ENCODE results near the gene TRIM22.
"Not testable (repeated sequence)": the region's sequence is repeated elsewhere in the genome, so short reads cannot be mapped to it uniquely, and the experiment has no call there.

TRIM22 gene

DNA sequence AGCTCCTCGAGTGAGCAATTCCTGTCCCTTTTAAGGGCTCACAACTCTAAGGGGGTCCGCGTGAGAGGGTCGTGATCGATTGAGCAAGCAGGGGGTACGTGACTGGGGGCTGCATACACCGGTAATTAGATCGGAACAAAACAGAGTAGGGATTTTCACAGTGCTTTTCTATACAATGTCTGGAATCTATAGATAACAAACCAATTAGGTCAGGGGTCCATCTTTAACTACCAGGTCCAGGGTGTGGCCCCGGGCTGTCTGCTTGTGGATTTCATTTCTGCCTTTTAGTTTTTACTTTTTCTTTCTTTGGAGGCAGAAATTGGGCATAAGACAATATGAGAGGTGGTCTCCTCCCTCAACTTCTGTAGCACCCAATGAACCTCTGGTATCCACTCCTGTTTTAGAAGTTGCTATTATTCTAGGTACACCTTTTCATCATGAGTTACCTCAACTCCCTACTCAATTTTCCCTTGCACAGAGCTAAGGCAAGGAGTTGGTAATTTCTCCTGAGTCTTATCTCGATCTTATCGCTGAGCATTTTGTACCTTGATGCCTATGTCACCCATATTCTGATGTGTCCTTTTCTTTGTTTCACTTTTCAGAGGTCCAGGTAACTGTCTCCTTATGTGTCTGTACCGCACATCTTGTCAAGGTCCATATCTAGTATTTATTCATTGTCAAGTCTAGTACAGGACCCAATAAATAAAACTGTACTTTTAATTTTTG lies 1.8 kb downstream of the TRIM22 start:
- not testable (repeated sequence) for DNase-seq

DNA sequence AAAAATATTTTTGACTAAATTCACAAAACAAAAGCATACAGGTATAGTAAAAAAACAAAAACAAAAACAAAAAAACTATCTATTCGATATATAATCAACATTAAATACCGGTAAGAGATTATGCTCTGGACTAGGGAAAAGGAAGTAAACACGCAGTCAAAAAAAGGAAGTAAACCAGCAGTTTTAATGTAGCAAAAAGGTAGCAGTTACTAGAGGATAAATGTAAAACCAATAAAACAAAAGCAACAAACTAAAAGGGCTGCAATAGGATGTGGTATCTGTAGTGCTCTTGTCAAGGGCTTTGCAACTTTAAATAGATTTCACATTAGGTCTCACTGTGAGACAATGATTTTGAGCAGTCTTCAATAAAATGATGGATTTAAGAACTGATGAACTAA lies 2.4 kb downstream of the TRIM22 start:
- DNase-seq, result no peak

DNA sequence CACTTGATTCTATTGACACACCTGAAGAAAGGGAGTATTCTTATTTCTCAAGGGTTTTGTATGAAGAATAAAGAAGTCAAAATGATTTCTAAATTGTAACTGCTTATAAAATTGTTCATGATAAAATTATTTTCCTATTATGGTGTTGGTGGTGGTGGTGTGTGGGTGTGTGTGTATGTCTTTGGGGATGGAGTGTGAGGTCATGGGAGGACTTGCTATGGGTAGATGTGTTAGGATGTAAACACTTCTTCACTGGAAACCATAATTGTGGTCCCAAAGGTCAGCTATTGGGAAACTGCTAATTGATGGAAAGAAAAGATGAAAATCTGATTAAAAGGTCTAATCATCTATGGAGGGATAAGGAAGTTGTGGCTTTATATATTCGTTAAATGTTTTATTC lies 5.1 kb downstream of the TRIM22 start:
- no peak for DNase-seq

DNA sequence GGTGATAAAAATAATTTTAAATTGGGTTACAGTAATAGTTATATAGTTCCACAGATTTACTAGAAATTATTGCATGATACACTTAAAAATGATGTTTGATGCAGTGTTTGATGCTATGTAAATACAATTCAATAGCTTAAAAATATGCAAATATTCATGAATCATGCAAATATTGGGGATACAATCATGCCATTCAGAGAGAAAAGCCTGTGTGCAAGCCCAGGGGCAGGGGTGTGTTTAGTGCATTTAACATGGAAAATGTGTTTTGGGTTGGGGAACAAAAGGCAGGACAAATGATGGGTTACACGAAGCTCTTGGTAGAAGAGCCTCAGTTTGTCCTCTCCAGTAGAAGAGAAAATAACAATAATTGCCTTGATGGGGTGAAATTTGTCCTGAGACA lies 6.0 kb downstream of the TRIM22 start:
- DNase-seq, result no peak

DNA sequence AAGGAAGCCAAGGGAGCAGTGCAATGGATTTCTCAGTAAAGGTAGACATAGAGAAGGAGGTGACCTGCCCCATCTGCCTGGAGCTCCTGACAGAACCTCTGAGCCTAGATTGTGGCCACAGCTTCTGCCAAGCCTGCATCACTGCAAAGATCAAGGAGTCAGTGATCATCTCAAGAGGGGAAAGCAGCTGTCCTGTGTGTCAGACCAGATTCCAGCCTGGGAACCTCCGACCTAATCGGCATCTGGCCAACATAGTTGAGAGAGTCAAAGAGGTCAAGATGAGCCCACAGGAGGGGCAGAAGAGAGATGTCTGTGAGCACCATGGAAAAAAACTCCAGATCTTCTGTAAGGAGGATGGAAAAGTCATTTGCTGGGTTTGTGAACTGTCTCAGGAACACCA lies 6.6 kb downstream of the TRIM22 start:
- DNase-seq, result no peak

DNA sequence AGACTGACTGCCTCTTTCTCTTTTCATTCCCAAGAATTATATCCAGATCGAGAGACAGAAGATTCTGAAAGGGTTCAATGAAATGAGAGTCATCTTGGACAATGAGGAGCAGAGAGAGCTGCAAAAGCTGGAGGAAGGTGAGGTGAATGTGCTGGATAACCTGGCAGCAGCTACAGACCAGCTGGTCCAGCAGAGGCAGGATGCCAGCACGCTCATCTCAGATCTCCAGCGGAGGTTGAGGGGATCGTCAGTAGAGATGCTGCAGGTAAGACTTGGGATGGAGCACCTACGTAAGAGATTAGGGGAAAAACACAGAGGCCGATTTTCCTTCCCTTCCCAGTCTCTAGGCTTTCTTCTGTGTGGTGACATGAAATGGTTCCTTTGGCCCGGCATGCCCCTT lies 8.7 kb downstream of the TRIM22 start:
- no peak for DNase-seq

DNA sequence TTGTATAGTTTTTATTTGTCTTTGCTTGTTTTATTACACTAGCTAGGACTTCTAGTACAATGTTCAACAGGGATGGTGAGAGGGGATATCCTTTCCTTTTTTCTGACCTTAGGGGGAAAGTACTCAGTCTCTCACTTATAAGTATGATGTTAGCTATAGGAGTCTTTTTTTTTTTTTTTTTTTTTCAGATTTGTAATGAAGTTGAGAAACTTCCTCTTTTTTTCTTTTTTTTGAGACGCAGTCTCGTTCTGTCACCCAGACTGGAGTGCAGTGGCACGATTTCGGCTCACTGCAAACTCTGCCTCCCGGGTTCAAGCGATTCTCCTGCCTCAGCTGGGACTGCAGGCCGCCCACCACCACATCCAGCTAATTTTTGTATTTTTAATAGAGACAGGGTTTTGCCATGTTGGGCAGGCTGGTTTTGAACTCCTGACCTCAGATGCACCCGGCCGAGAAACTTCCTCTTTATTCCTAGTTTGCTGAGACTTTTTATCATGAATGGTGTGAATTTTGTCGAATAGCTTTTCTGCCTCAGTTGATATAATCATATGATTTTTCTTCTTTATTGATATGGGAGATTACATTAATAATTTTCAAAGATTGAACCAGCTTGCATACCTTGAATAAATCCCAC lies 10.9 kb downstream of the TRIM22 start:
- no peak for DNase-seq

DNA sequence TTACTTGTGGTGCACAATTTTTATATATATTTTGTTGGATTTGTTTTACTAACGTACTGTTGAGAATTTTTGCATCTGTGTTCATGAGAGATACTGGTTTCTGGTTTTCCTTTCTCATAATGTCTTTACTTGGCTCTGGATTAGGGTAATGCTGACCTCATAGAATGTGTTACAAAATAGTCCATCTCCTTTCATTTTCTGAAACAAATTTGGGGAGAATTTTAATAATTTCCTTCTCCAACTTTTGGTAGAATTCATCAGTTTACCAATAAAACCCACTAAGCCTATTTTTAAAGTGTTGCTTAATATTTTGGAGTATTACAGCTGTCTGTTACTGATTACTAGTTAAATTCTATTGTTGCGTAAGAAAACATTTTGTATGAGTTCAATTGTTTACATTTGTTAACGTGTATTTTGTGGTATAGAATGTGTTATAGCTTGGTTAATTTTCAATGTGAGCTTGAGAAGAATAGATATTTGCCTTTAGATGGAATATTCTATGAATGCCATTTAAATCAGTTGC lies 11.5 kb downstream of the TRIM22 start:
- DNase-seq, result no peak

DNA sequence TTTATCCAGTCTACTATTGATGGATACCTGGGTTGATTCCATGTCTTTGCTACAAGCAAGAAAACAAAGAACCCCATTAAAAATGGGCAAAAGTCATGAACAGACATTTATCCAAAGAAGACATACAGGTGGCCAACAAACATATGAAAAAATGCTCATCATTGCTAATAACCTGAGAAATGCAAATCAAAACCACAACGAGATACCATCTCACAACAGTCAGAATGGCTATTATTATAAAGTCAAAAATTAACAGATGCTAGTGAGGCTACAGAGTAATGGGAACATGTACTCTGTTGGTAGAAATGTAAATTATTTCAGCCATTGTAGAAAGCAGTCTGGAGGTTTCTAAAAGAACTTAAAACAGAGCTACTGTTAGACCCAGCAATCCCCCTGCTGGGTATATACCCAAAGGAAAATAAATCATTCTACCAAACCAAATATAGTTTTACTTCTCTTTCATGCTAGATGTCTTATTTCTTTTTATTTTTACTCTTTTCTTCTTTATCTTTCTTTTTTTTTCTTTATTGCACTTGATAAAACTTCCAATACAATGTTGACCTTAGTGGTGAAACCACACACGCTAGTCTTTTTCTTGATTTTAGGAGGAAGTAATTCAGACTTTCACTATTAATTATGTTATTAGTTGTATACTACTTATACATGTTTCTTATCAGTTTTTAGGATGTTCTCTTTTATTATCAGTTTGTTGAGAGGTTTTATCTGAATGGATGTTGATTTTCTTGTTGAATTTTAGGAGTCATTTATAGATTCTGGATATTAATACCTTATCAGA lies 14.3 kb downstream of the TRIM22 start:
- DNase-seq, result no peak

DNA sequence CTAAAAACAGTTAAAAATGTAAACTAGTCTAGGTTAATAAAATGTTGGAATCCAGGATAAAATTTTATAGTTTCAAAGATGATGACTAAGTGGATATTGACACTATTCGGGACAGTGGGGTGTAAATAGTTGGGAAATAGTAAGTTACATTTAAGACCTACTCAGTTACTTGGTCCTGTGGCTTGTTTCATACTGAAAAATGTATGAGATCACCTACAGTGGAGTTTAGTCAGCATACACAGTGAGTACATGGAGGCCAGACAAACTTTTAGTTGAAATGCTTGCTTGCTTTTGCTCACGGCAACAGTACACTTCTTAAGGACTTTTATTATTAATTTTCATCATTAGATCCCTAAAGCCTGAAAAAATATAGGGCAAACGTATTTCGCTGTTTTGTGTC lies 16.1 kb downstream of the TRIM22 start:
- no peak for DNase-seq

DNA sequence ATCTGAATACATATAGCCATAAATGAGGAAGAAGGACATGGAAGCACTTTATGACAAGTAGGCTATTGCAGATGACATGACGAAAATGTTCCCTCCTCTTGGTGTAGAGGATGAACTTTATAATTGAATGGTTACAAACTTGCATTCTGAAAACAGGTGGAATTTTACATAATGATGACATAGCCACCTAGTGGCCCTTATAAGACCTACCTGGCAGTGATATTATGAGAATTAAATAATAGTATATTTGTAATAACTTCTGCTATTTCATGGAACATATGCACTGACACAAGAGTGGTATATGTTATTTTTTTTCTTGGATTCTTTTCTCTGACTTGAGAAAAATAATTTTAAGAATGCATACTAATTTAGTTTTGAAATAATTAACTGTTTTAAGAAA lies 22.9 kb downstream of the TRIM22 start:
- DNase-seq, result no peak

DNA sequence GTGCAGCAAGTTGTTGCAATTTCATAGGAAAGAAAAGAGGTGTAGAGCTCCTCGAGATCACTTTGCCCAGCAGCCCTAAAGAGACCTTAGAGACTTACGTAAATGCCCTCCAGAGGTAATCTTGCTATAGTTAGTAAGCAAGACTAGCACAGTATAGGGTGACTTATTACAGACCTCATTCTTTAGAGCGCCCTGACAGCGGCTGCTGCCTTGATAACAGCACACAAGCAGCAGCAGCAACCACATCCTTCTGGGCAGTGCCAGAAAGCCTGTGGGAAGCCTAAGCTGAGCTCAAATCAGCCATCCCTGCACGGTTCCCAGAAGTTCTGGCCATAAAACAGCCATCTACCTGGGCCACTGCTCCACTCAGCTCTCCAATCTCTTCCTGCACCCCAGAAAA lies 24.1 kb downstream of the TRIM22 start:
- no peak for DNase-seq

DNA sequence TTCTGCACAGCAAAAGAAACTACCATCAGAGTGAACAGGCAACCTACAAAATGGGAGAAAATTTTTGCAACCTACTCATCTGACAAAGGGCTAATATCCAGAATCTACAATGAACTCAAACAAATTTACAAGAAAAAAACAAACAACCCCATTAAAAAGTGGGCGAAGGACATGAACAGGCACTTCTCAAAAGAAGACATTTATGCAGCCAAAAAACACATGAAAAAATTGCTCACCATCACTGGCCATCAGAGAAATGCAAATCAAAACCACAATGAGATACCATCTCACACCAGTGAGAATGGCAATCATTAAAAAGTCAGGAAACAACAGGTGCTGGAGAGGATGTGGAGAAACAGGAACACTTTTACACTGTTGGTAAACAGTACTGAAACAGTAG lies 26.9 kb downstream of the TRIM22 start:
- DNase-seq, result not testable (repeated sequence)

DNA sequence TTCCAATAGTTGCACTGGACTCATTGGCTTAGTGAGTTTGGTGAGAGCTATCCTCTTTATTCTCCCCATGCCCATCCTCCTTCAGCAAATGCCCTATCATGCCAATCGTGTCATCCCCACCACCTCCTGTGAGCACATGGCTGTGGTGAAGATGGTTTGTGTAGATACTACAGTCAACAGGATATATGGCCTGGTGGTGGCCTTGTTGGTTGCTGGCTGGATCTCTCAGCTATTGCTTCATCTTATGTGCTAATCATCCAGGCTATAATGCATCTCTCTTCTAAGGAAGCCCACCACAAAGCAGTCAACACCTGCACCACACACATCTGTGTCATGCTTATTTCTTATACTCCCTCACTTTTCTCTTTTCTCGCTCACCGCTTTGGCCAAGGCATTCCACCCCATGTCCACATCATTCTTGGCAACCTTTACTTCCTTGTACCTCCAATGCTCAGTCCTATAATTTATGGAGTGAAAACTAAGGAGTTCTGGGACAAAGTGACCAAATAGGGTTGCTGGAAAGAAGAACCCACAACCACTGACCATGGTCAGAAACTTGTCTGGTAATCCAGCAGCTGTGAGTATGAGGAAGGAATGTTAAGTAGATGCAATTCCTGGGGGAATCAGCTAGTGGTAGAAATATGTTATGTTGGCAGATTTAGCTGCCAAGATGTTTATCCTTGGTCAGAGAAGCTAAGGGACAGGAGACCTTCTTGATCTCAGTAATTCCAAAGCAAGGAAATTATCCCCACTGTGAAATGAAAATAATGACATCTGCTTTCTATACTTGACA lies 30.3 kb downstream of the TRIM22 start:
- DNase-seq, result no peak

DNA sequence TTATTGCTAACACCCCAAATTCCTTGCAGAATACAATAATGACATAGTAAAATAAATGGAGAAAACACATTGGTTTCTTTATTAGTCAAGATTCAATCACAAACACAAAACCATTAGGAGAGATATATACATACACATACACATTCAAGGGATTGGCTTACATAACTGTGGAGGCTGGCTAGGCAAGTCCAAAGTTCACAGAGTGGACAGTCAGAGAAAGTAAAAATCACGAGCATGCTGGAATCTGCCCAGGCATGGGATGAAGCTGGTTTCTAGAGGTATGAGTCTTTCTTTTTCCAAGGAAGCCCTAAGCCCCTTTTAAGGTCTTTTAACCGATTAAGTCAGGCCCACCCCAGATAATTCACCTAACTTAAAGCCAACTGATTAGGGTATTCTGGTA lies 33.0 kb downstream of the TRIM22 start:
- no peak for DNase-seq

DNA sequence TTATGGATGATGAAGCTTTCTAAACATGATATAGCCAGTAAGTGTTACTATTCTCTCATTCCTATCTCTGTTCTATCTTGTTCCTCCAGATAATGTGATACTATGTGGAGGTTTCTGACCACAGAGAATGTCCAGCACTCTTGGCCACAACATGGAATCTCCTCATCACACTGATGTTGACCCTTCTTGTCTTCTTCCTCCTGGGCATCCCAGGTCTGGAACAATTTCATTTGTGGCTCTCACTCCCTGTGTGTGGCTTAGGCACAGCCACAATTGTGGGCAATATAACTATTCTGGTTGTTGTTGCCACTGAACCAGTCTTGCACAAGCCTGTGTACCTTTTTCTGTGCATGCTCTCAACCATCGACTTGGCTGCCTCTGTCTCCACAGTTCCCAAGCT lies 36.8 kb downstream of the TRIM22 start:
- DNase-seq, result no peak

DNA sequence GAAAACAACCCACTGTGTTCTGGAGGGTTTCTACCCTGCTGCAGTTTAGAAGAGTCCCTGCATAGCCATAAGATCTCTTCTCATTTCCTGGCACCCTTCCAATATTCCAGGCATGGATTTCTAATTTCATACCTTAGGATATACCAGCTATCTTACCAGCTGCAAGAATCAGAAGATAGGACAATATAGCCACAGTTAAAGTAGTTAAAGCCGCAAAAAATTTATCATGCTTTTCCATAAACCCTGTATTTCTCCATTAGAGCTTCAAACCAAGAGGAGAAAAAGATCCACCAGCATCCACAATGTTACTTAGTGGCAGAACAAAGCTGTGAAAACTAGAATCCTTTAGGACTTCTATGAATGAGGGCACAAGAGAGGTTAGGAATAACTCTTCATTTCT lies 38.1 kb downstream of the TRIM22 start:
- DNase-seq, result no peak

DNA sequence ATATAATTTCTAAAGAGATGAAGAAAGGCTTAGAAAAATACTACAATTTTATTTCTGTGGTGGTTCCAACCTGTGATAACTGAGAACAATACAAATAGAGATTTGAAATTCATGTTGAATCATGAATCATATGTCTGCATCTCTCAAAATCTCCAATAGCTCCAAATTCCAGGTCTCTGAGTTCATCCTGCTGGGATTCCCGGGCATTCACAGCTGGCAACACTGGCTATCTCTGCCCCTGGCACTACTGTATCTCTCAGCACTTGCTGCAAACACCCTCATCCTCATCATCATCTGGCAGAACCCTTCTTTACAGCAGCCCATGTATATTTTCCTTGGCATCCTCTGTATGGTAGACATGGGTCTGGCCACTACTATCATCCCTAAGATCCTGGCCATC lies 46.8 kb downstream of the TRIM22 start, which contains the start of gene OR56B1:
OR56B1 (plus strand) TSS at position 53 of the 400 bp plus-strand sequence; CDS start at position 122, 69 bp downstream.
- no peak for DNase-seq

DNA sequence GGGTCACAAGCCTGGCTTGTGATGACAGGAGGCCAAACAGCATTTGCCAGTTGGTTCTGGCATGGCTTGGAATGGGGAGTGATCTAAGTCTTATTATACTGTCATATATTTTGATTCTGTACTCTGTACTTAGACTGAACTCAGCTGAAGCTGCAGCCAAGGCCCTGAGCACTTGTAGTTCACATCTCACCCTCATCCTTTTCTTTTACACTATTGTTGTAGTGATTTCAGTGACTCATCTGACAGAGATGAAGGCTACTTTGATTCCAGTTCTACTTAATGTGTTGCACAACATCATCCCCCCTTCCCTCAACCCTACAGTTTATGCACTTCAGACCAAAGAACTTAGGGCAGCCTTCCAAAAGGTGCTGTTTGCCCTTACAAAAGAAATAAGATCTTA lies 47.5 kb downstream of the TRIM22 start:
- no peak for DNase-seq

DNA sequence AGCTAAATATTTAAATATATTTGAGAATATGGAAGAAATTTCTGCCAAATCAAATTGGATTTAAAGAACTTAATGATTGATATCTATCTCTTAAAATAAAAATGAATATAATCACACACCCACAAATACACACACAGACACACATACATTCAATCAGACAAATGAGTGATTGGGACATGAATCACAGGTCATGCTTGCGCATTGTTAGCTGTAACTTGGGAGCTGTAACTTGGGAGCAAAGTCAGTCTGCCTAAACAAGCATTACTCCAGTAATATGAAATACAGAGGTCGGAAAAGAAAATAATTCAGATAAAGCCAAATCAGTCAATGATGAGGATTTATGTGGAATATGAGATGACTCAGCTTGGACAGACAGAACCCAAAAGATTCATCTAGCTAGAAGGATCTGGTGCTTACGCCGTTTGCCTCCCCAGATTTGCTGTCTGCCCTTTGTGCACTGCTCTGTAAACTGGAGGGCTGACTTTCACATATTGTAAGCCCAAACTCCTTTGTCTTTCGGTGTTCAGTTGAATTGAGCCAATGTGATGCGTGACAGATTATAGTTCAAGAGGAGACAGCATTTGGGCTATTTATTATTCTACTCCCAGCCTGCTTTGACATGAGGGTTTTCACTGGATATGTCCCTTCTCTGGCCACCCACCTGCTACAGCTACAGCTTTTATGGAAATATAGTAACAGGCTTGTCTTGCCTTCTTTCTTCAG lies 48.2 kb downstream of the TRIM22 start:
- DNase-seq, result no peak

DNA sequence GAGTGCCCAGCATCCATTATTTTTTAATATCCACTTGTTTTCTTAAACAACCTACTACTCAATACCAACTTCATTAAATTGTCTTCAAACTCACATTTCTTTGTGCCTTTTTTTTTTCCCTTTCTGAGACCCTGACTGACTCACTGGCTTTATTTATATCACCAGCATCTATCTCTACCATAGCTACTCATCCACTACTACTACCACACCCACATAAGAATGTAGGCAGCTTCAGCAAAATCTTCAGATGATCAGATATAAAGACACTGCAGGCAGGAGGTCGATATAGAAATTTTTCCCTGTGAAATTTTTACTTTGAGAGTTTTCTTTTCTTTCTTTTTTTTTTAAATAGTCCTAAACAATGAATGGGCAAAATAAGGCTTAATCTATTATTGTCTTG lies 48.8 kb downstream of the TRIM22 start:
- DNase-seq, result no peak

DNA sequence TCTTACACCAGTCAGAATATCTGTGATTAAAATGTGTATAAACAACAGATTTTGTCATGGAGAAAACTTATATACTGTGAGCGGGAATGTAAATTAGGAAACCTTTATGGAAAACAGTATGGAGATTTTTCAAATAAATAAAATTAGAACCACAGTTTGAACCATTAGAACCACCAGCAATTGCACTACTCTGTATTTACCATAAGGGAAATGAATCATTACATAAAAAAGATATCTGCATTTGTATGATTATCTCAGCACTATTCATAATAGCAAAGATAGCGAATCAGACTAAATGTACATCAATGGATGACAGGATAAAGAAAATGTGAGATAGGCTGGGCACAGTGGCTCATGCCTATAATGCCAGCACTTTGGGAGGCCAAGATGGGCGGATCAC lies 57.0 kb downstream of the TRIM22 start:
- DNase-seq, result no peak

Measured in stimulated activated CD4-positive, alpha-beta T cell treated with anti-CD3 and anti-CD28 coated beads, Interleukin-1b, Interleukin-23, amount 100 ng/mL, for 48 hours (primary cell).